Glomerular visceral epithelial cell (primary cell): ENCODE data around the gene TAS1R1.

Experiments used
- DNase-seq: peaks from one replicate; pipeline ENCODE4 v3.0.0-alpha.2; 2016; ENCODE audit errors: extremely low spot score

The TAS1R1 gene

GRCh38 chr1:6572653-6573383 is 17.7 kb downstream of the TAS1R1 start:
- no peak for DNase-seq

DNA sequence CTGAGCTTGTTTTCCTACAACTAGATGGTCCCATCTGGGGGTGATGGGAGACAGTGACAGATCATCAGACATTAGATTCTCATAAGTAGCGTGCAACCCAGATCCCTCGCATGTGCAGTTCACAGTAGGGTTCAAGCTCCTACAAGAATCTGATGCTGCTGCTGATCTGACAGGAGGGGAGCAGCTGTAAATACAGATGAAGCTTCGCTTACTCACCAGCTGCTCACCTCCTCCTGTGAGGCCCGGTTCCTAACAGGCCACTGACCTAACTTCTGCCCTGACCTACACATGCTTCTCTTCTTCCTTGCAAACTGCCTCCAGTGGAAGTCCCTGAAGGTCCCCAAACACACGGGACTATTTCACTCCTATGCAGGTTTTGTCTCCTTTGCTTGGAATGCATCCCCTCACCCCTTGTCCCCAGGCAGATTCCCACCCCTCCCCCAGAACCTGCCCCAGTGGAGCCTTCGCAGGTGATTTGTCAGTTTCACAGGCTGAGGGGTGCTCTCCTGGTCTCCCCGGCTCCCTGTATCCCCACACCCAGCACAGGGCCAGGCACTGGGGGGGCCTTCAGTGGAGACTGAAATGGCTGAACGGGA is 19.0 kb downstream of the TAS1R1 start:
- no peak for DNase-seq

DNA sequence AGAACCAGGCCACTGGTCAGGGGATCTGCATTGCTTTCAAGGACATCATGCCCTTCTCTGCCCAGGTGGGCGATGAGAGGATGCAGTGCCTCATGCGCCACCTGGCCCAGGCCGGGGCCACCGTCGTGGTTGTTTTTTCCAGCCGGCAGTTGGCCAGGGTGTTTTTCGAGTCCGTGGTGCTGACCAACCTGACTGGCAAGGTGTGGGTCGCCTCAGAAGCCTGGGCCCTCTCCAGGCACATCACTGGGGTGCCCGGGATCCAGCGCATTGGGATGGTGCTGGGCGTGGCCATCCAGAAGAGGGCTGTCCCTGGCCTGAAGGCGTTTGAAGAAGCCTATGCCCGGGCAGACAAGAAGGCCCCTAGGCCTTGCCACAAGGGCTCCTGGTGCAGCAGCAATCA is 19.7 kb downstream of the TAS1R1 start:
- no peak for DNase-seq

GRCh38 chr1:6577831-6578525 is 22.9 kb downstream of the TAS1R1 start:
- DNase-seq, result no peak

DNA sequence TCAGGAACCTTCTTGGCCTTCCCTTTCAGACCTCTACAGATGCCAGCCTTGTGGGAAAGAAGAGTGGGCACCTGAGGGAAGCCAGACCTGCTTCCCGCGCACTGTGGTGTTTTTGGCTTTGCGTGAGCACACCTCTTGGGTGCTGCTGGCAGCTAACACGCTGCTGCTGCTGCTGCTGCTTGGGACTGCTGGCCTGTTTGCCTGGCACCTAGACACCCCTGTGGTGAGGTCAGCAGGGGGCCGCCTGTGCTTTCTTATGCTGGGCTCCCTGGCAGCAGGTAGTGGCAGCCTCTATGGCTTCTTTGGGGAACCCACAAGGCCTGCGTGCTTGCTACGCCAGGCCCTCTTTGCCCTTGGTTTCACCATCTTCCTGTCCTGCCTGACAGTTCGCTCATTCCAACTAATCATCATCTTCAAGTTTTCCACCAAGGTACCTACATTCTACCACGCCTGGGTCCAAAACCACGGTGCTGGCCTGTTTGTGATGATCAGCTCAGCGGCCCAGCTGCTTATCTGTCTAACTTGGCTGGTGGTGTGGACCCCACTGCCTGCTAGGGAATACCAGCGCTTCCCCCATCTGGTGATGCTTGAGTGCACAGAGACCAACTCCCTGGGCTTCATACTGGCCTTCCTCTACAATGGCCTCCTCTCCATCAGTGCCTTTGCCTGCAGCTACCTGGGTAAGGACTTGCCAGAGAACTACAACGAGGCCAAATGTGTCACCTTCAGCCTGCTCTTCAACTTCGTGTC is 23.7 kb downstream of the TAS1R1 start:
- DNase-seq, result no peak

DNA sequence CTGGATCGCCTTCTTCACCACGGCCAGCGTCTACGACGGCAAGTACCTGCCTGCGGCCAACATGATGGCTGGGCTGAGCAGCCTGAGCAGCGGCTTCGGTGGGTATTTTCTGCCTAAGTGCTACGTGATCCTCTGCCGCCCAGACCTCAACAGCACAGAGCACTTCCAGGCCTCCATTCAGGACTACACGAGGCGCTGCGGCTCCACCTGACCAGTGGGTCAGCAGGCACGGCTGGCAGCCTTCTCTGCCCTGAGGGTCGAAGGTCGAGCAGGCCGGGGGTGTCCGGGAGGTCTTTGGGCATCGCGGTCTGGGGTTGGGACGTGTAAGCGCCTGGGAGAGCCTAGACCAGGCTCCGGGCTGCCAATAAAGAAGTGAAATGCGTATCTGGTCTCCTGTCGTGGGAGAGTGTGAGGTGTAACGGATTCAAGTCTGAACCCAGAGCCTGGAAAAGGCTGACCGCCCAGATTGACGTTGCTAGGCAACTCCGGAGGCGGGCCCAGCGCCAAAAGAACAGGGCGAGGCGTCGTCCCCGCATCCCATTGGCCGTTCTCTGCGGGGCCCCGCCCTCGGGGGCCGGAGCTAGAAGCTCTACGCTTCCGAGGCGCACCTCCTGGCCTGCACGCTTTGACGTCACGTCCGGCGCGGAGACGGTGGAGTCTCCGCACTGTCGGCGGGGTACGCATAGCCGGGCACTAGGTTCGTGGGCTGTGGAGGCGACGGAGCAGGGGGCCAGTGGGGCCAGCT is 24.4 kb downstream of the TAS1R1 start, which contains the start of gene ZBTB48:
Gene ZBTB48 (plus strand): TSS at position 621 of the 745 bp plus-strand sequence. CDS start 616 bp downstream, outside the sequence.
- peak; percentile 98 for DNase-seq

GRCh38 chr1:6580119-6580592 is 25.0 kb downstream of the TAS1R1 start:
- DNase-seq, result no peak

- DNase-seq, result no peak
Observed at GRCh38 chr1:6580593-6581409, 25.7 kb downstream of the TAS1R1 start.

GRCh38 chr1:6581561-6582305 is 26.6 kb downstream of the TAS1R1 start:
- DNase-seq, result no peak

- DNase-seq, result no peak
Observed at GRCh38 chr1:6582370-6582769, 27.3 kb downstream of the TAS1R1 start.

DNA sequence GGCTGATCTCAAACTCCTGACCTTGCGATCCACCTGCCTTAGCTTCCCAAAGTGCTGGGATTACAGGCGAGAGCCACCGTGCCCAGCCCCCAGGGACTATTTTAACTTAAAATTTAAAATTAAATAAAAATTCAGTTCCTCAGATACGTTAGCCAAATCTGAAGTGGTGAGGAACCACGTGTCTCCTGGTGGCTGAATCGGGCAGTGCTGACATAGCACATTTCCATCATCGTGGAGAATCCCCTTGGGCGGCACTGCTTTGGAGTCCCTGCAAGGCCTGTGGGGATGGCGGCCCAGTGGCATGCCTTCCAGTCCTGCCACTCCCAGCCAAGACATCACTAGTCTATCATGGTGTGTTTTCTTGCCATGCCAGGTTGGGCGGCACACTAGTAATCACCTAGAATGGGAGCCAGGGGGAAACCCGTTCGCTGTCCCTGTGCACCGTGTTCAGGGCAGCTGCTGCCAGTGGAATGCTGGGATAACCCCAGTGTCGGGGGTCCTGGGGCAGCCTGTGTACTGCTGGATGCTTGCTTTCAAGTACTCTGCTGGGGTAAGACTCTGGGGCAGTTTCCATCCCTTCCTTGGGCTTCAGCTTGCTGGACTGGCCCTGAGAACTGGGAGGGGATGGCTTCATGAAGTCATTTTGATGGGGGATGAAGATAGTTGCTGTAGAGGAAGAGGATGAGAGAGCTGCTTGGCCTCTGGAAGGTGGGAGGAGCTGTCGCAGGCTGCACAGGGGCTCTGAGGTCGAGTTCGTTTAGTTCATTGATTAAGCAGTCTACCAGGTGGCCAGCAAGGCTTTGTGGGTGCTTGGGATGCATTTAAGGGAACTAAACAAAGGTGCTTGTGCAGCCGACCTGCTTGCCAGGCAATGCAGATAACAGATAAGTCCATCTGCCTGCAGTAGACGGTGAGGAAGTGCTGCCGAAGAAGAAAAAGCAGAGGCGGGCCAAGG is 29.3 kb downstream of the TAS1R1 start:
- no peak for DNase-seq

- no peak for DNase-seq
Observed at GRCh38 chr1:6585081-6585722, 30.1 kb downstream of the TAS1R1 start.

DNA sequence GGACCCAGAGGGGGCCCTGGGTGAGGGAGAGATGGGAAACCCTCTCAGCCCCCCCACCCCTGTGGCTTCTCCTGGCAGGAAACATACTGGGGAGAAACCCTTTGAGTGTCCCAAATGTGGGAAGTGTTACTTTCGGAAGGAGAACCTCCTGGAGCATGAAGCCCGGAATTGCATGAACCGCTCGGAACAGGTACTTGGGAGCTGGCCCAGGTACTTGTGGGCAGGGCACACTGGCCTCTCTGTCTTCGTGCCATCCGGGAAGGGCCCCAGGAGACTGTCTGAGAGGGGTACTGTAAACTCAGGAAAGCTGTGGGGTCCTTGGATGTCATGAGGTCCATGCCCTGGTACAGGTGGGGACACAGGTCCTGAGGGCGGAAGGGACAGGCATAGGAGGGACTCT is 30.7 kb downstream of the TAS1R1 start:
- DNase-seq, result no peak

DNA sequence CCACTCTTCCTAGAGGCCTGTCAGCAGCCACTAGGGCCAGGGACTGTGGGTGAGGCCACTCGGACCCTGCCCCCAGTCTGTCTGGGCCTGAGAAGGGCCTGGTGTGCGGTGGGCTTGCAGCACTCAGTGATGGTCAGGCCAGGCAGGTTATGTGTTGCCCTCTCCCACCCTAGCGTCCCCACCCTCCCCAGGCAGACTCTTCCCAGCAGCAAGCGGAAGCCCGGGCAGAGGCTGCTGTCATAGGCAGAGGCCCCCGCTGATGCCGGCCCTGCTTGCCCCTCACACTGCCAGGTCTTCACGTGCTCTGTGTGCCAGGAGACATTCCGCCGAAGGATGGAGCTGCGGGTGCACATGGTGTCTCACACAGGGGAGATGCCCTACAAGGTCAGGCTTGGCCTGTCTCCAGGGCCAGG is 31.3 kb downstream of the TAS1R1 start:
- DNase-seq, result no peak

DNA sequence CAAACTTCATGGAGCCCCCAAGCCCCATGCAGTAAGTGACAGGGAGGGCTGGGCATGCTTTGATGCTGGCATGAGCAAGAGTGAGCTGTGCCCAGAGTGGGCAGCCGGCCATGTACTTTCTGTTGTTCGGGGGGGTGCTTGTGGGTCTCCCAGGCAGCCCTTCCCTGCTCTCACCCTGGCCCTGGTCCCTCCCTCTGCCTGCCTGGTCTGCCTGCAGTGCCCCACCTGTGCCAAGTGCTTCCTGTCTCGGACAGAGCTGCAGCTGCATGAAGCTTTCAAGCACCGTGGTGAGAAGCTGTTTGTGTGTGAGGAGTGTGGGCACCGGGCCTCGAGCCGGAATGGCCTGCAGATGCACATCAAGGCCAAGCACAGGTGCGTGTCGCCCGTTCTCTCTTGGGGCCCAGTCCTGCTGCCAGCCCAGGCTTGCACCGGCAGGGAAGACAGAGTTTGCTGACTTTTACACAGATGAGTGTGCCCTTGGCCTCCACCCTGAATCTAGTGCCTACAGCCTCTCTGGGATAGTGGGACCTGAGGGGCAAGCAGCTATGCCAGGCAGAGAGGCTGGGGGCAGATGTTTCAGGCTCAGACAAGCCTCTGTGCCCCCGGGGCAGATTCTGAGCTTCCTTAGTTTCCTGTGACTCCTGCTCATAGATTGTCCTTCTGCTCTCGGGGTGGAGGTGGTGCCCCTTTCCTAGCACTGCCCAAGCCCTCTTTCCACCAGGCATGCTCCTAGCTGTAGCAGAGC is 32.3 kb downstream of the TAS1R1 start:
- DNase-seq, result no peak

GRCh38 chr1:6588128-6588892 is 33.2 kb downstream of the TAS1R1 start:
- no peak for DNase-seq
